Posterior cingulate gyrus (tissue), 11 donors: ENCODE results near the gene HIKESHI.
A peak's percentile ranks its signal among the peaks of the same experiment; 100 is the strongest.
"Not testable (repeated sequence)": the region's sequence is repeated elsewhere in the genome, so short reads cannot be mapped to it uniquely, and the experiment has no call there.

Experiments
- DNase-seq, 10 donors: peaks; one replicate each; pipeline versions ENCODE4 v3.0.0 to v3.0.0-alpha.2; 2020 to 2021; ENCODE audit warnings: mixed read lengths in 3 of 10
- intact Hi-C: fragments of 100-400 bp; cut with DNase I; formaldehyde crosslinking; loops from one replicate; pipeline ENCODE4 v1.15.1; 2023

The HIKESHI gene, protein sequence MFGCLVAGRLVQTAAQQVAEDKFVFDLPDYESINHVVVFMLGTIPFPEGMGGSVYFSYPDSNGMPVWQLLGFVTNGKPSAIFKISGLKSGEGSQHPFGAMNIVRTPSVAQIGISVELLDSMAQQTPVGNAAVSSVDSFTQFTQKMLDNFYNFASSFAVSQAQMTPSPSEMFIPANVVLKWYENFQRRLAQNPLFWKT

GRCh38 chr11:86302092-86302793 is at the start of gene HIKESHI:
Gene HIKESHI, plus strand, starts transcription at chr11:86302240. Its CDS starts 209 bp downstream, at chr11:86302449.
- peak; percentile 100 for DNase-seq
- intact Hi-C loops: loop anchor here (2.0 to 10.0 kb wide), 2 partner anchors 57 to 637 kb away; partner anchors contain the start of genes CREBZF and EED

GRCh38 chr11:86255896-86256295 is 46.1 kb upstream of the HIKESHI start:
- intact Hi-C loops: no loop called here
- no peak for DNase-seq

GRCh38 chr11:86256608-86257007 is 45.4 kb upstream of the HIKESHI start:
- no peak for DNase-seq

DNA sequence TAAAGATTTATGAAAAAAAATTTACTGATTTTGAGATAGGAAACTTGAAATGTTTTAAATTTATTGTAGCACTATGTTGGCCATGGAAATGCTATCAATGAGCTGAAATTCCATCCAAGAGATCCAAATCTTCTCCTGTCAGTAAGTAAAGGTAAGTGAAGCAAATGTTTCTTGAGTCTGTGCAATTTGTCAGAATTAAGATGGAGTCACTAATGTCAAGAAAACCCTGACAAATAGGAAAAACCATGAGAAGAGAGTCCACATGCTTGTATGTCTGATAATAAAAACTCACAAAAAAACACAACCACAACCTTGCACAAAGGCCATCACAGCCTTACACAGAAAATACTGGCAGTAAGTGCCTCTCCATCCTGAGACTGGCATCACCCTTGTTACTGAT is 44.6 kb upstream of the HIKESHI start:
- intact Hi-C loops: no loop called here

More at GRCh38 chr11:86256608-86257007, 45.4 kb upstream of the HIKESHI start:
- intact Hi-C loops: no loop called here

GRCh38 chr11:86259730-86260129 is 42.3 kb upstream of the HIKESHI start:
- DNase-seq: no peak
- intact Hi-C loops: no loop called here

More for the DNA sequence above, 44.6 kb upstream of the HIKESHI start:
- DNase-seq: no peak

- intact Hi-C loops: no loop called here
- DNase-seq: peak in 1 of 10 donors; percentile 36
These were observed 40.7 kb upstream of the HIKESHI start for GRCh38 chr11:86261328-86261727.

- peak in 1 of 10 donors; percentile 63 for DNase-seq
These were observed 39.7 kb upstream of the HIKESHI start for GRCh38 chr11:86262387-86262786.

GRCh38 chr11:86264649-86265048 is 37.4 kb upstream of the HIKESHI start:
- no peak for DNase-seq
- intact Hi-C loops: no loop called here

More at GRCh38 chr11:86262387-86262786, 39.7 kb upstream of the HIKESHI start:
- intact Hi-C loops: no loop called here

GRCh38 chr11:86265194-86265593 is 36.8 kb upstream of the HIKESHI start:
- intact Hi-C loops: no loop called here
- no peak for DNase-seq

DNA sequence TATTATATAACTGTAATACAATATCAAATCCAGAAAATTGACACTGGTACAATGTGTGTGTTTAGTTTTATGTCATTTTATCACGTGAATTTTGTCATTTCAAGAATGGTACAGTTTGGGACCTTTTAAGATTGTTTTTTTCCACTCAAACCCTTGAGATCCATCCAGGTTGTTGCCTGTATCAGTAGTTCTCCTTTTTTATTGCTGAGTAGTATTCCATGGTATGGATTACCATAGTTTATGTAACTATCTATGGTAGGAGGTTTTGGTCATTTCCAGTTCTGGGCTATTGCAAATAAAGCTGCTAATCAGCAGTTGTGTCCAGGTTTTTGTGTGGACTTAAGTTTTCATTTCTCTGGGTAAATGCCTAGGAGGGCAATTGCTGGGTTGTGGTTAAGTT is 32.4 kb upstream of the HIKESHI start:
- intact Hi-C loops: no loop called here
- DNase-seq: no peak

DNA sequence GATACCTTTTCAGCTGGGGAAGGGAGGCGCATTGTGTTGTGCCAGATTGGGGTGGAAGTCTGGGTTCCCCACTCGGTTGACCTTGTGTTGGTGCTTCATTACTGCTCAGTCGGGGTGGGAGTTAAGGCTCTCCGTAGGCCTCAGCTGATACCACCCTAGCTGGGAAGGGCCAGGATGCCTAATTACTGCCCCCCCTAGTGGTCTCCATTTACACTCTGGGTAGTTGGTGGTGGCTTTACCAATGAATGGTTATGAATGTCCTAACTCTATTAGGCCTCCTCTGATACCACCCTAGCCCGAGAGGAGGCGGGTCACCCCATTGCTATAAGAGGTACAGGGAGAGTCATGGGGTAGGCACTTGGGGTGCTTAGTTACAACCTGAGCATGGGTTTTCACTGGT is 27.5 kb upstream of the HIKESHI start:
- DNase-seq: no peak
- intact Hi-C loops: no loop called here

DNA sequence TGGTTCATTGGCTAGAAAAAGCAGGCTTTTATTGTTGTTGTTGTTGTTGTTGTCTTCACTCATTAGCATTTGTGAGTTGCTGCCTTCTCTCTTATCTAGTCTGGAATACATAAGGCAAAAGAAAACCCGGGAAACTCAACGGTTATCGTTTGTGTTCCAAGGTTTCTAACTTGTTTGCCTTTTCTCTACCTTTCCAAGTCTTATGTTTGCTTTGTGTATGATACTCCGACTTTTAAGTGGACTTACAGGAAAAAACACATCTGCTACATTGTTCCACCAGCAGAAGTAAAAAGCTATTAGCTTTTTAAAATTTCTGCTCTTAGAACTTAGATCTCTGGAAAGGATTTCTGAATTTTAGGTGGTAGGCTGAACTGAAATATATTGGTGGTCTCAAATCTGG is 27.0 kb upstream of the HIKESHI start:
- intact Hi-C loops: no loop called here
- DNase-seq: no peak

GRCh38 chr11:86275493-86276370 is 26.3 kb upstream of the HIKESHI start:
- no peak for DNase-seq
- intact Hi-C loops: no loop called here

GRCh38 chr11:86277741-86278140 is 24.3 kb upstream of the HIKESHI start:
- DNase-seq: no peak
- intact Hi-C loops: no loop called here

GRCh38 chr11:86278226-86278625 is 23.8 kb upstream of the HIKESHI start:
- DNase-seq: no peak
- intact Hi-C loops: no loop called here

- DNase-seq: no peak
- intact Hi-C loops: no loop called here
These were observed 22.3 kb upstream of the HIKESHI start for GRCh38 chr11:86279747-86280146.

DNA sequence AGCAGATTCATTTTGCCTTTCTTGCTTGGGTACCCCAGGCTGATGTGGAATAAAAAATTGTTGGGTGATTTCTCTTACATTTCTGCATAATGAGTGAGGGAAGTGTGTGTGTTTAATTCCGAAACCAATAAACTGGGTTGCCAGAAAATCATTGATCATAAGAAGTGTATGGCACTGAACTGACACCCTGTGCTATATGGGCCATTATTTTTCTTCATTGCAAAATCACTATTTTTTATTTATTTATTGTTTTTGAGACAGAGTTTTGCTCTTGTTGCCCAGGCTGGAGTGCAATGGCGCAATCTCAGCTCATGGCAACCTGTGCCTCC is 14.6 kb upstream of the HIKESHI start:
- DNase-seq: no peak
- intact Hi-C loops: loop anchor here (5.0 kb wide), 1 partner anchor 430 kb away; the partner anchor contains the start of gene CCDC83

GRCh38 chr11:86288776-86289507 is 13.1 kb upstream of the HIKESHI start:
- peak in 1 of 10 donors; percentile 11 for DNase-seq

DNA sequence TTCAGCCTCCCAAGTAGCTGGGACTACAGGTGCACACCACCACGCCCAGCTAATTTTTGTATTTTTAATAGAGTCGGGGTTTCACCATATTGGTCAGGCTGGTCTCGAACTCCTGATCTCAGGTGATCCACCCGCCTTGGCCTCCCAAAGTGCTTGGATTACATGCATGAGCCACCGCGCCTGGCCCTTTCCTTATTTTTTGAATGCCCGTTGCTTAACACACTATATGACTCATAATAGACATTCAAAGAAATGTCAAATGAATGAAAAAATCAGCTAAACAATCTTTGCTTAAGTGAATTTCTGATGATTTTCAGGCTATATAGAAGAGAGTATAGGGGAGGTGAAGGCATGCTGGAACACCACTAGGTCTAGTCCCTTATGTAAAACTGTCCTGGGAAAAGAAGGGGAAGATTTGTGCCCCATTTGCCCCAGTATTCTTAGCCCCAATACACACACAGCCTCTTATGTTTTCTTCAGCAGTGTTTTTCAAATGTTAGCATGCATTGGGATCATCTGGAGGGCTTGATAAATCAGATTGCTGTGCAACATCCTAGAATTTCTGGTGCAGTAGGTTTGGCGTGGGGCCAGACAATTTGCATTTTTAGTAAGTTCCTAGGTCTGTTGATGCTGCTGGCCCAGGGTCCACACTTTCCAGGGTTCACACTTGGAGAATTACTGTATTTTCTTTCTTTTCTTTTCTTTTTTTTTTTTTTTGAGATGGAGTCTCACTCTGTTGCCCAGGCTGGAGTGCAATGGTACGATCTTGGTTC is 12.3 kb upstream of the HIKESHI start:
- not testable (repeated sequence) for DNase-seq
- intact Hi-C loops: loop anchor here (5.0 kb wide), 2 partner anchors 347 to 432 kb away; partner anchors contain the start of gene CCDC83

More at GRCh38 chr11:86288776-86289507, 13.1 kb upstream of the HIKESHI start:
- intact Hi-C loops: loop anchor here (5.0 kb wide), 1 partner anchor 432 kb away; the partner anchor contains the start of gene CCDC83
